Fibroblast of lung (primary cell): Measurements from ENCODE around the gene BCAS3.

Experiments
- CTCF ChIP-seq, 2 donors: IDR thresholded peaks in 1 of 2; conservative IDR thresholded peaks in 1 of 2; 1 replicate in 1 of 2; 2 replicates in 1 of 2; pipeline ENCODE4 v1.5.1; 2011 to 2012; ENCODE audit warnings: low read length in 2 of 2, control low read depth in 1 of 2, inconsistent platforms in 1 of 2, low read depth in 1 of 2, mild to moderate bottlenecking in 1 of 2
- EZH2 ChIP-seq: IDR thresholded peaks from 2 replicates; pipeline ENCODE4 v1.5.1; 2012; ENCODE audit warnings: low read length, control low read depth, mild to moderate bottlenecking; ENCODE audit errors: missing control alignments

DNA sequence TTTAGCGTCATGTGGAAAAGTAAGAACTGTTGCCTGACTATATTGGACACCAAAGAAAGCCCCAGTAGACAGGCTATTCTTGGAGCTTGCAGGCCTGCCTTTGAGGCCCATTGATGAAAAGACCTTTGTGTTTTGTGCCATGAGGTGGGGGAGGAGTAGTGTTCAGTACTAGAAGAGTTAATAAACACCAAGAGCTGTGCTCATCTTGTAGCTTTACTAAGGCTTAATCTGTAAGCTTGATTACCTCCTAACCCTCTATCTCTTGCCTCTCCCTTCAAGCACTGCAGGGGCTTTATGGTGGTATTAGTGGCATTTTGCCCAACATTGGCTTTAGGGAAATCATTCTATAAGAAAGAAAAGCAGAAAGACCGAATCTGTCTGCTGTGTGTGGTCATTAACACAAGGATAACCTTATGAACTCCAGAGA, 501.7 kb downstream of the BCAS3 start:
- no peak for TF ChIP-seq CTCF (conservative IDR thresholded peaks at IDR 0.05 in 1 of 2, IDR thresholded peaks at IDR 0.05 in 1 of 2; ENCODE audit: low read depth in 1 of 2, low read length in 2 of 2)
- TF ChIP-seq EZH2 = no peak
